A673 (cell line): ENCODE data around the gene MAMSTR.

ENCODE experiments used
- CTCF ChIP-seq: fragments of 300-800, 200-600 bp; sonication (generic); conservative IDR thresholded peaks from 2 replicates; pipeline ENCODE4 v1.5.1; 2017; ENCODE audit warnings: low read depth, mild to moderate bottlenecking, antibody characterized with exemption, low read length, moderate library complexity, mixed read lengths
- EZH2 ChIP-seq: fragments of 200-600 bp; sonication (generic); IDR thresholded peaks from 2 replicates; pipeline ENCODE4 v1.6.1; 2017; ENCODE audit warnings: borderline replicate concordance, low read depth, mild to moderate bottlenecking, mixed read lengths, antibody characterized with exemption, low read length; ENCODE audit not compliant: poor library complexity, severe bottlenecking

GRCh38 chr19:48698046-48698445 lies 21.5 kb downstream of the MAMSTR start:
- no peak for TF ChIP-seq CTCF
- no peak for TF ChIP-seq EZH2
